Ishikawa (cell line): ENCODE data around the gene HNF1A.

Experiments used
- CEBPB ChIP-seq: IDR thresholded peaks from 2 replicates; pipeline ENCODE4 v1.6.1; 2012
- EP300 ChIP-seq: IDR thresholded peaks from 2 replicates; pipeline ENCODE4 v1.6.1; 2012; ENCODE audit warnings: borderline replicate concordance
- FOXM1 ChIP-seq: IDR thresholded peaks from 2 replicates; pipeline ENCODE4 v1.6.1; 2012; ENCODE audit warnings: low read depth, borderline replicate concordance
- RAD21 ChIP-seq: IDR thresholded peaks from 2 replicates; pipeline ENCODE4 v1.6.1; 2012; ENCODE audit warnings: low read depth
- TAF1 ChIP-seq: IDR thresholded peaks from 2 replicates; pipeline ENCODE4 v1.6.1; 2012; ENCODE audit warnings: low read depth, mild to moderate bottlenecking
- YY1 ChIP-seq: IDR thresholded peaks from 2 replicates; pipeline ENCODE4 v1.6.1; 2012; ENCODE audit warnings: low read depth

DNA sequence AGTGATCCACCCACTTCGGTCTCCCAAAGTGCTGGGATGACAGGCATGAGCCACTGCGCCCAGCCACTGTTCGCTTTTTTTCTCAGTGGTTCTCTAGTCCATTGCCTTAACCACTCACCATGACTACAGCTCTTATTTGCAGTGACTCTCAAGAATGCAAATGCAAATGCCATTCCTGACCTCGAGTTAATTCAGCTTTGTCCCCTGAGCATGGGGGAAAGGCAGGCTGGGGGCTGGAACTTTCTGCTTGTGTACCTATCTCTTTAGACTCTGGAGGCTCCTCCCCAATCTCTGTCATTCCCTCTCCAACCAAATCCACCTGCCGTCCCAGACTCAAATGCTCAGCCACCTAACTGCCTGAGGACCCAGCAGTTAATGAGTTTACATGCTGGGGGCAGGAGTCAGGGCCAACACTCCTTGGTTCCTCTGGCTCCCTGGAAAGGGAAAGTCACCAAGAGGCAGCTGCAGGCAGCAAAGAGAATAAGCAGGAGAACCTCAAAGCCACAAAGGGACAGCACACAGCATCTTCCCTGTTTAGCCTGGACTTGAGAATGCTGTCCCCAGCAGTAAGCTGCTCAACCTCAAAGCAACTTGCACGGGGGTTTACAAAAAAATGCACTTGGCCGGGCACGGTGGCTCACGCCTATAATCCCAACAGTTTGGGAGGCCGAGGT is 5.3 kb upstream of the HNF1A start:
- TF ChIP-seq EP300 (no peak), RAD21 (no peak), FOXM1 (no peak), YY1 (no peak), TAF1 (no peak), CEBPB (no peak)
